GM12865 (cell line): ENCODE data around the gene MDFIC.

Experiments used
- DNase-seq: peaks from one replicate; pipeline ENCODE4 v3.0.0; 2010; ENCODE audit warnings: low read depth
- H3K4me3 ChIP-seq: 2 replicates; pipeline ENCODE4 v1.5.1; 2011; ENCODE audit warnings: mild to moderate bottlenecking, low read depth, low read length, control low read depth
- TF ChIP-seq, protein P1 (sequence below): IDR thresholded peaks from 2 replicates; pipeline ENCODE4 v1.5.1; 2011; ENCODE audit warnings: low read length, control low read depth, low read depth, inconsistent platforms; ENCODE audit not compliant: insufficient read depth; ENCODE audit errors: missing control alignments

Gene MDFIC

DNA sequence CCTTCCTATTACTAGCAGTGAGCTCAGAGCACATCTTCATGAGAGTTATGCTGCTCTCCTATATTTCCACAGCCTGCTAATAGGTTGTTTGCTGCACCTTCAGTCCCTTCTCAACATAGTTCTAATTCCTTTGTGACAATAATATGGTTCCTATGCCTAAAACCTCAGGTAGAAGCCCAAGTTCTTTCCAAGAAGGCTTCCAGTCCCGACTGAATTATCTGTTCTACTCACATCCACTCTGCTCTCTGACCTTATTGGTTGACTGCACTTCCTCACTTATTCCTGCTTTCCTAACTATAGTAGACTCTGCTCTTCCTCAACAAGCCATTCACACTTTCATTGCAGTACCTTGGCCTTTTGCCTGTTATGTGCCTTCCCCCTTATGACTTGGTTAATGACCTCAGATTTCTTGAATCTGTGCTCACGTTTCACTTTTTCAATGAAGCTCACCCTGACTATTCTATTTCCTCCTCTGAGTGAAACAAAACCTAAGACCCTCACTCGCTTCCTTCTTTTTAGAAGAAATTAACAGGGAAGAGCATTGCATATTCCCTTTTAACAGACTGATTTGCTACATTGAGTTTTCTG is 132.7 kb downstream of the MDFIC start:
- TF ChIP-seq, protein P1, sequence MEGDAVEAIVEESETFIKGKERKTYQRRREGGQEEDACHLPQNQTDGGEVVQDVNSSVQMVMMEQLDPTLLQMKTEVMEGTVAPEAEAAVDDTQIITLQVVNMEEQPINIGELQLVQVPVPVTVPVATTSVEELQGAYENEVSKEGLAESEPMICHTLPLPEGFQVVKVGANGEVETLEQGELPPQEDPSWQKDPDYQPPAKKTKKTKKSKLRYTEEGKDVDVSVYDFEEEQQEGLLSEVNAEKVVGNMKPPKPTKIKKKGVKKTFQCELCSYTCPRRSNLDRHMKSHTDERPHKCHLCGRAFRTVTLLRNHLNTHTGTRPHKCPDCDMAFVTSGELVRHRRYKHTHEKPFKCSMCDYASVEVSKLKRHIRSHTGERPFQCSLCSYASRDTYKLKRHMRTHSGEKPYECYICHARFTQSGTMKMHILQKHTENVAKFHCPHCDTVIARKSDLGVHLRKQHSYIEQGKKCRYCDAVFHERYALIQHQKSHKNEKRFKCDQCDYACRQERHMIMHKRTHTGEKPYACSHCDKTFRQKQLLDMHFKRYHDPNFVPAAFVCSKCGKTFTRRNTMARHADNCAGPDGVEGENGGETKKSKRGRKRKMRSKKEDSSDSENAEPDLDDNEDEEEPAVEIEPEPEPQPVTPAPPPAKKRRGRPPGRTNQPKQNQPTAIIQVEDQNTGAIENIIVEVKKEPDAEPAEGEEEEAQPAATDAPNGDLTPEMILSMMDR, result no peak
- no peak for DNase-seq
- H3K4me3 ChIP-seq, result no peak overlapping the region

- no peak overlapping the region for H3K4me3 ChIP-seq
- no peak for DNase-seq
- TF ChIP-seq, protein P1, result no peak
Observed at GRCh38 chr7:115056019-115056418, 134.1 kb downstream of the MDFIC start.

DNA sequence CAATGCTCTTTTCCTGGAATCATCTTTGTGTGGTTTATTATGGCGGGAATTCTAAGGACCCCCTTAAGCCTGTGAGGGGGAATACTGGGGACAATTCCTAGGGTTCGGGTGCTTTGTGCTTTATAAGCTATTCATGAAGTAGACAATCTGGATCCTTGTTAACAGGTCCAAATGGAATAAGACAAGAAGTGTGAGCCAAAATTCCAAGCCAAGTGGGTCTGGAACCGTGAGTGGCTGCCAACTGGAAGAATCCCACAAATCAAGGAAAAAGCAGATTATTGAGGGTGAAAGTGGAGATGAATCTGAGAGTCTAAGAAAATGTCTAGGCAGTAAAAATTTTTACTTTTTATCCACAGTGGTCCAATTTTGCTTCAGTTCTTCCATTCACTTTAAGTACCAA is 136.8 kb downstream of the MDFIC start:
- DNase-seq, result no peak
- TF ChIP-seq, protein P1, result no peak
- no peak overlapping the region for H3K4me3 ChIP-seq

DNA sequence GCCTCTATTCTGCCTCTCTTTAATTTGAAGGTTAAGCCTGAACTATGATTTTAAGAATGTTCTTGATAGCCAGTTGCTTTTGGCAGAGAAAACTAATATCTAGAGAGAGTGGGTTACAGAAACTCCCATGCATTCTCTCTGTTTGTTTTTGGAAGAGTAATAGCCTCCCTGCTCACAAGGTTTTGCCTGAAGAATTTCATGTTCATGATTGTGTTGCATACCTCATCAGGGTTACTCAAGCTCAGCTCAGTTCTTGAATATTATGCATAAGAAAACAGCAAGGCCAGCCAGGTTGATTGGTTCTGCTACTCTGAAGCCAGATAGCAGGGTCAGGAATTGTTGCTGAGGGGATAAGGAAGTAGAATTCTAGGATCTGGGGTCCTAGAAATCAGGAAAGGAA is 137.4 kb downstream of the MDFIC start:
- DNase-seq, result no peak
- H3K4me3 ChIP-seq, result no peak overlapping the region
- TF ChIP-seq, protein P1, result no peak

DNA sequence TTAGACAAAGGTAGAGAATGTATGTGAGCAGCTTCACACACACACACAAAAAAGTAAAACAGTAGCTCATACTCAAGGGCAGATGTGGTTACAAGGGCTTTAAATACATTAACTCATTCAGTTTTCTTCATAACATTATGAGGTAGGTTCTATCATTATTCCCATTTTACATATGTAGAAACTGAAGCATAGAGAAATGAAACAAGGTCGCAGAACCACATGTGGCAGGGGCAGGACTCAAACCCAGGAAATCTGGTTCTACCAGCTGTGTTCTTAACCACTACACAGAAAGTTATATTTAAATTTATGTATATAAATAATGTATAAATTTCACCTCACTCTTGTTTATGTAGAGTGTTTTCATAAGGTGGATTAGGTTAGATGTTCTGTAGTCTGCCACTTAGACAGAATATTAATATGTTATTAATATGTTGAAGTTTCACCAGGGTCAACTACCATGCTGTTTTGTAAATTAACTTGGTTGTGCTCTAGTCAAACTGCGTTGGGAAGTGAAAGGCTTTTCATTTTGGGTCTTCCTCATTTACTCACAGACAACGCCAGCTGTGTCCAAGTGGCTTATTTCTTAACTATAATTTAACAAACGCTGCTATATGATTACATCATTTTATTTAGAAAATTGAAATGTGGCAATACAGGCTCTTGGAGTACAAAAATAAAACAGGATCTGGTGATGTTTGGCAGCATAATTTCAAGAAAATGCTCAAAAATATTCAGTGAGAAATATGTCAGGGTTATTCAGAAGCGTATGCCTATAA is 138.4 kb downstream of the MDFIC start:
- TF ChIP-seq, protein P1, result no peak
- peak; percentile 5 for DNase-seq

DNA sequence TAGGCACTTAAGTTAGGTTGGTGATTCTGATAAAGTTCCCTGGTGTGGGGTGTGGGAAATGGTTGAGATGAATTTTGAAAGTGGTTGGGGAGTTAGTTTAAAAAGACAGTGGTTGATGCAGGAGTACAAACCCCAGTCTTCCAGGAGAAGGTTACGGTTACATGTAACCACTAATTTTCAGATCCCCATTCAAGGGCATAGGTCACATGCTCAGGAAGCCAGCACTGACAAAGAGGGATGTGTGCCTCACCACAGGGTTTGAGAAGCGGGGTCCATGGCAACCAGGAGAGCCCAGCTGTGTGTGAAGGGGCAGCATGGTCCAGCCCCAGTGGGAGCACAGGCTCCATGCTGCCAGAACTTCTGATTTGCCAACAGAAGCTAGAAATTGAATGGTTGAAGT is 144.2 kb downstream of the MDFIC start:
- TF ChIP-seq, protein P1, result no peak
- peak; percentile 45 for DNase-seq
- H3K4me3 ChIP-seq, result no peak overlapping the region

More for the DNA sequence above, 138.4 kb downstream of the MDFIC start:
- H3K4me3 ChIP-seq, result no peak overlapping the region
